ENCODE data around the gene INPP5K. TPM values are rescaled to one million over a fixed set of nuclear protein-coding genes. Genes with fewer than 3 reads are reported as not detected.
"Not testable (repeated sequence)": the region's sequence is repeated elsewhere in the genome, so short reads cannot be mapped to it uniquely, and the experiment has no call there.

The INPP5K gene
- total RNA-seq, 1 donor from 2014 or later: 24.7 TPM

GRCh38 chr17:1511756-1512321, 4.6 kb downstream of the INPP5K start:
- Mint-ChIP-seq H3K27me3 (ENCODE audit: insufficient read depth) (no peaks in the 10 kb centered on the region), H3K36me3 (ENCODE audit: low read depth) (peaks cover 16% of the 10 kb centered on the region), H3K4me1 (ENCODE audit: low read depth) (peaks cover 24% of the 10 kb centered on the region)

GRCh38 chr17:1511290-1511689, 5.1 kb downstream of the INPP5K start:
- Mint-ChIP-seq H3K4me3 (no peak overlapping the region), H3K4me1 (ENCODE audit: low read depth) (peaks cover 24% of the 10 kb centered on the region), H3K36me3 (ENCODE audit: low read depth) (peaks cover 17% of the 10 kb centered on the region), H3K9me3 (no peaks in the 10 kb centered on the region), H3K27me3 (ENCODE audit: insufficient read depth) (no peaks in the 10 kb centered on the region), H3K27ac (no peak overlapping the region)
- no peak for DNase-seq (ENCODE audit: low spot score)
- intact Hi-C loops (cut with micrococcal nuclease): no loop called here

More at GRCh38 chr17:1511756-1512321, 4.6 kb downstream of the INPP5K start:
- H3K27ac Mint-ChIP-seq: no peak overlapping the region
- H3K4me3 Mint-ChIP-seq: no peak overlapping the region
- no peaks in the 10 kb centered on the region for H3K9me3 Mint-ChIP-seq
- no peak for DNase-seq (ENCODE audit: low spot score)
- intact Hi-C loops (cut with micrococcal nuclease): no loop called here

GRCh38 chr17:1509290-1509881, 7.0 kb downstream of the INPP5K start:
- H3K4me3 Mint-ChIP-seq: no peak overlapping the region
- H3K27ac Mint-ChIP-seq: no peak overlapping the region
- peaks cover 11% of the 10 kb centered on the region for H3K4me1 Mint-ChIP-seq (ENCODE audit: low read depth)
- H3K36me3 Mint-ChIP-seq (ENCODE audit: low read depth): peaks cover 13% of the 10 kb centered on the region
- H3K9me3 Mint-ChIP-seq: no peaks in the 10 kb centered on the region
- no peak for DNase-seq (ENCODE audit: low spot score)
- intact Hi-C loops (cut with micrococcal nuclease): no loop called here
- H3K27me3 Mint-ChIP-seq (ENCODE audit: insufficient read depth): no peaks in the 10 kb centered on the region

GRCh38 chr17:1508709-1509108, 7.7 kb downstream of the INPP5K start:
- H3K27me3 Mint-ChIP-seq (ENCODE audit: insufficient read depth); H3K4me3 Mint-ChIP-seq; DNase-seq (ENCODE audit: low spot score); intact Hi-C loops (cut with micrococcal nuclease); H3K27ac Mint-ChIP-seq; H3K9me3 Mint-ChIP-seq: not testable (repeated sequence)
- peaks cover 11% of the 10 kb centered on the region for H3K4me1 Mint-ChIP-seq (ENCODE audit: low read depth)
- peaks cover 13% of the 10 kb centered on the region for H3K36me3 Mint-ChIP-seq (ENCODE audit: low read depth)

- no peak for DNase-seq (ENCODE audit: low spot score)
- no peaks in the 10 kb centered on the region for H3K9me3 Mint-ChIP-seq
- peaks cover 11% of the 10 kb centered on the region for H3K36me3 Mint-ChIP-seq (ENCODE audit: low read depth)
- intact Hi-C loops (cut with micrococcal nuclease): no loop called here
- no peaks in the 10 kb centered on the region for H3K27me3 Mint-ChIP-seq (ENCODE audit: insufficient read depth)
- no peak overlapping the region for H3K4me3 Mint-ChIP-seq
- peaks cover 11% of the 10 kb centered on the region for H3K4me1 Mint-ChIP-seq (ENCODE audit: low read depth)
- H3K27ac Mint-ChIP-seq: no peak overlapping the region
Observed at GRCh38 chr17:1506649-1507267, 9.7 kb downstream of the INPP5K start.

- H3K27ac Mint-ChIP-seq: no peak overlapping the region
- intact Hi-C loops (cut with micrococcal nuclease): no loop called here
- H3K27me3 Mint-ChIP-seq (ENCODE audit: insufficient read depth): no peaks in the 10 kb centered on the region
- H3K36me3 Mint-ChIP-seq (ENCODE audit: low read depth): peaks cover 13% of the 10 kb centered on the region
- H3K4me1 Mint-ChIP-seq (ENCODE audit: low read depth): peaks cover 11% of the 10 kb centered on the region
- no peak overlapping the region for H3K4me3 Mint-ChIP-seq
- DNase-seq (ENCODE audit: low spot score): no peak
- no peaks in the 10 kb centered on the region for H3K9me3 Mint-ChIP-seq
Observed at GRCh38 chr17:1505586-1505985, 10.8 kb downstream of the INPP5K start.

DNA sequence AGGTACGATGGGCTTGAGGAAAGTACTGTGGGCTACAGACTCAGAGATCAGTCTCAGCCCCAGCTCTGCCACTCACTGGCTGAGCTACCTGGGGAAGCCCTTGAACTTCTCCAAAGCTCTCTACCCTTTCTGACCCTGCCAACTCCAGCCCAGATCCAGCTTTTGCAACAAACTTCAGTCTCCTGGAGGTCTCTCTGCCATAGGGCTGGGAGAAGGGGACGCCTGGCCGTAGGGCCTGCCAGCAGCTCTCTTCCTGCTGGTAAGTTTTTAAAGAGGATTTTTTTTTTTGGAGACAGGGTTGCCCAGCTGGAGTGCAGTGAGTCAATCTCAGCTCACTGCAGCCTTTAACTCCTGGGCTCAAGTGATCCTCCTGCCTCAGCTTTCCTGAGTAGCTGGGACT, 11.5 kb downstream of the INPP5K start:
- Mint-ChIP-seq H3K4me1 (ENCODE audit: low read depth) (peaks cover 9% of the 10 kb centered on the region), H3K36me3 (ENCODE audit: low read depth) (peaks cover 13% of the 10 kb centered on the region), H3K4me3 (no peak overlapping the region), H3K27me3 (ENCODE audit: insufficient read depth) (no peaks in the 10 kb centered on the region), H3K9me3 (no peaks in the 10 kb centered on the region), H3K27ac (no peak overlapping the region)
- DNase-seq (ENCODE audit: low spot score): no peak
- intact Hi-C loops (cut with micrococcal nuclease): no loop called here

DNA sequence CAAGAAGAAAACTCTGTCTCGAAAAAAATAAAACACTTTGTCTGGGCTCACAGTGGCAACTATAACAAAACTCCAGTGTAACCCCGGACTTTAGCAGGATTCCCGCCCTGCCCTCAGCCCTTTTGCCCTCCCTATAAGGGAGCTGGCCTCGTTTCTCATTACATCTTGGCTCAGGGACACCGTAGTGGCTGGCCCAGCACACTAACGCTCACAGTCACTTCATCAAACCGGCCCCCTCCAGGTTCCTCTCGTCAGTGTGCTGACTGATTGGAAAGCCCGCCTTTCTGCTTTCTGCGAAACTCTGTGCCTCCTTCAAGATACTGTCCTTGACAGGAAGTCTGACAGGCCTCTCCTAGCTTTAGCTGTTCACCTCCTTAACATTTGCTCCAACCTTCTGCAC, 12.7 kb downstream of the INPP5K start:
- Mint-ChIP-seq H3K4me1 (ENCODE audit: low read depth) (no peaks in the 10 kb centered on the region), H3K4me3 (no peak overlapping the region), H3K27ac (no peak overlapping the region), H3K36me3 (ENCODE audit: low read depth) (peaks cover 10% of the 10 kb centered on the region), H3K27me3 (ENCODE audit: insufficient read depth) (no peaks in the 10 kb centered on the region), H3K9me3 (no peaks in the 10 kb centered on the region)
- DNase-seq (ENCODE audit: low spot score): no peak
- intact Hi-C loops (cut with micrococcal nuclease): no loop called here

DNA sequence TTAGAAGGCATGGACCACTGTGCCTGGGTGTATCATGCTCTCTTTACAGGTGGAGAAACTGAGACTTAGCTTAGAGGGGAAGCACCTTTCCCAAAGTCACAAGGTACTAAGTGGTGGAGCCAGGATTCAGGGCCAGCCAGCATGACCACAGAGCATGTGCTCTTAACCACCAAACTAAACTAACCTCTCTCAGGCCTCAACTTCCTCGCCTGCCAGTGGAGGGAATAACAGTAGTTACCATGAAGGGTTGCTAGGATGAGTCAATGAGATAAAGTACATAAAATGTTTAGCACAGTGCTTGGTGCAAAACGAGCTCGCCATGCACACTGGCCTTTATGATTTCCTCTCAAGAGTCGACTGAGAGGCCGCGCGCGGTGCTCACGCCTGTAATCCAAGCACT, 17.5 kb downstream of the INPP5K start:
- intact Hi-C loops (cut with micrococcal nuclease): no loop called here
- no peaks in the 10 kb centered on the region for H3K9me3 Mint-ChIP-seq

DNA sequence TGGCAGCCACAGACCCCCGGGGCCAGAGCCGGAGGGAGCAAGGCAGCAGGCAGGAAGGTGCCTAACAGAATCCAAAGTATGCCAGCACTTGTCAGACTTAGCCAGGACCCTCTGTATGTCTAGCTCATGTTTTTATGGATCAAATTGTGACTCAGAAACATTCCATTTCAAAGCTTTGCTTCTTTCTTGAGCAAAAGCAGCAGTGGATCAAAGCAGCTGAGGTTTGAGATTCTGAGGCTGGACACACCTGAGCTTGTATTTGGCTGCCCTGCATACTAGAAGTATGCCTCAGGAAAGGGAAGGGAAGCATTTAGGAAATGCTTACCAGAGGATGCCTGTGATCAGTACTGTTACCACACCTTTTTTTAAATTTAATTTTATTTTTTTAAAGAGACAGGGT, 18.2 kb downstream of the INPP5K start:
- H3K4me3 Mint-ChIP-seq: no peak overlapping the region
- no peaks in the 10 kb centered on the region for H3K27me3 Mint-ChIP-seq (ENCODE audit: insufficient read depth)
- intact Hi-C loops (cut with micrococcal nuclease): no loop called here

More for the DNA sequence above, 17.5 kb downstream of the INPP5K start:
- H3K27me3 Mint-ChIP-seq (ENCODE audit: insufficient read depth): no peaks in the 10 kb centered on the region
- no peak for DNase-seq (ENCODE audit: low spot score)
- no peak overlapping the region for H3K27ac Mint-ChIP-seq
- H3K4me1 Mint-ChIP-seq (ENCODE audit: low read depth): no peaks in the 10 kb centered on the region
- H3K4me3 Mint-ChIP-seq: no peak overlapping the region
- peaks cover 3% of the 10 kb centered on the region for H3K36me3 Mint-ChIP-seq (ENCODE audit: low read depth)

DNA sequence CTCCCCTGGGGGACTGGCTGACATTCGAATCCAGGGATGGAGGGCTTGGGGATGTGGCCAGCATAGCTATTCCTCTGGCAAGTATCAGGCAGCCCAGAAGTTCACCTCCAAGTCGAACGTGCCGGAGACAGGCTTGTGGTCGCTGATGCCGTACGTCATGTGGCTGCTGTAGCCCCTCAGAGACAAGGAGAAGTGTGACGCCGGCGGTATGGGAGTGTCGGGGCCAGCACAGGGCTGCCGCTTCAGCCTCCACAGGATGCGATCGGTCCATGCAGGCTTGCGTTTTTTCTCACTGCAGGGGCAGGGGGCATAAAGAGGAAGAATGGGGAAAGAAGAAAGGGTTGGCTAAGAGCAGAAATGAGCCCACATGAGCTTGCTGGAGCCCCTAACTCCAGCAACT, 18.6 kb downstream of the INPP5K start:
- no peak for DNase-seq (ENCODE audit: low spot score)
- intact Hi-C loops (cut with micrococcal nuclease): no loop called here
- no peaks in the 10 kb centered on the region for H3K9me3 Mint-ChIP-seq
- peaks cover 3% of the 10 kb centered on the region for H3K36me3 Mint-ChIP-seq (ENCODE audit: low read depth)
- H3K27me3 Mint-ChIP-seq (ENCODE audit: insufficient read depth): no peaks in the 10 kb centered on the region
- no peaks in the 10 kb centered on the region for H3K4me1 Mint-ChIP-seq (ENCODE audit: low read depth)
- no peak overlapping the region for H3K4me3 Mint-ChIP-seq
- H3K27ac Mint-ChIP-seq: no peak overlapping the region

More for the DNA sequence above, 18.2 kb downstream of the INPP5K start:
- no peak overlapping the region for H3K27ac Mint-ChIP-seq
- peaks cover 3% of the 10 kb centered on the region for H3K36me3 Mint-ChIP-seq (ENCODE audit: low read depth)
- no peaks in the 10 kb centered on the region for H3K4me1 Mint-ChIP-seq (ENCODE audit: low read depth)
- H3K9me3 Mint-ChIP-seq: no peaks in the 10 kb centered on the region
- no peak for DNase-seq (ENCODE audit: low spot score)

DNA sequence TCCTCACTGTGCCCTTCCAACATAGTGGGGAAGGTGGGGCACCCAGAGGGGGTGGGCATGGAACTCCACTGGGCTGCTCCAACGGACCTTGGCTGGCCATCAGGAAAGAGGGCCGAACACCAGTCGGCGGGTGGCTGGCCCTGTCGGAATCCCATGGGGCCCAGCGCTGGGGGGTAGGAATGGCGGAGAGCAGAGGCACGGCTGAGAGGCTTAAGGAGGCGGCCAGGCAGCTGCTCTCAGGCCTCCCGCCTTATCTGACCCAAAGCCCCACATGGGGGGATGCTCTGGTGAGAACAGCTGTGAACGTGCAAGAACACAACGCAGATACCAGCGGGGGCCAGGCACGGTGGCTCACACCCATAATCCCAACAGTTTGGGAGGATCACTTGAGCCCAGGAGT, 19.5 kb downstream of the INPP5K start:
- DNase-seq (ENCODE audit: low spot score): no peak
- Mint-ChIP-seq H3K36me3 (ENCODE audit: low read depth) (peaks cover 3% of the 10 kb centered on the region), H3K4me3 (no peak overlapping the region), H3K27me3 (ENCODE audit: insufficient read depth) (peaks cover 2% of the 10 kb centered on the region), H3K9me3 (no peaks in the 10 kb centered on the region), H3K27ac (no peak overlapping the region), H3K4me1 (ENCODE audit: low read depth) (peaks cover 3% of the 10 kb centered on the region)
- intact Hi-C loops (cut with micrococcal nuclease): no loop called here

- intact Hi-C loops (cut with micrococcal nuclease): no loop called here
- H3K9me3 Mint-ChIP-seq: no peaks in the 10 kb centered on the region
- H3K4me1 Mint-ChIP-seq (ENCODE audit: low read depth): peaks cover 10% of the 10 kb centered on the region
- no peak overlapping the region for H3K4me3 Mint-ChIP-seq
- peaks cover under 1% of the 10 kb centered on the region for H3K36me3 Mint-ChIP-seq (ENCODE audit: low read depth)
- no peak overlapping the region for H3K27ac Mint-ChIP-seq
- peaks cover 3% of the 10 kb centered on the region for H3K27me3 Mint-ChIP-seq (ENCODE audit: insufficient read depth)
- no peak for DNase-seq (ENCODE audit: low spot score)
Observed at GRCh38 chr17:1495265-1495989, 21.0 kb downstream of the INPP5K start.
